IMR-90 (cell line): ENCODE results near the gene CCT3. TPM values are rescaled to one million over a fixed set of nuclear protein-coding genes. Genes with fewer than 3 reads are reported as not detected.

Source experiments
- ATAC-seq: fragments of 200-7000 bp; cut with Tn5 transposase; 2 replicates; pipeline ENCODE4 v1.9.1; 2020; ENCODE audit warnings: low read depth, mild to moderate bottlenecking, moderate library complexity
- BruUV-seq: library from RNA; stranded (reverse); fragments of 400-500 nt; replicated peaks from 2 replicates; lab custom pipeline; 2021; lab: Mats Ljungman, UMichigan
- CTCF ChIA-PET: fragments of 300-600 bp; formaldehyde crosslinking; extraction: SDS; loops from one replicate; lab custom pipeline; 2021; ENCODE audit warnings: antibody characterized with exemption; lab: Yijun Ruan, JAX
- POLR2A ChIA-PET: fragments of 300-600 bp; sonication (Branson Sonifier 250); formaldehyde crosslinking; loops from one replicate; lab custom pipeline; 2022; ENCODE audit warnings: antibody characterized with exemption; ENCODE audit not compliant: unreplicated experiment; lab: Charles Lee
- DNase-seq: peaks from one replicate; pipeline ENCODE4 v3.0.0; 2013
- H2AFZ ChIP-seq: replicated peaks from 2 replicates; pipeline ENCODE3; 2013; ENCODE audit warnings: low read length, mild to moderate bottlenecking; ENCODE audit not compliant: poor library complexity
- H2AK5ac ChIP-seq: 2 replicates; pipeline ENCODE4 v1.6.1; 2013; ENCODE audit warnings: low read depth, low read length, inconsistent platforms
- H2AK9ac ChIP-seq: replicated peaks from 2 replicates; pipeline ENCODE3; 2013; ENCODE audit warnings: mild to moderate bottlenecking, low read depth, low read length, moderate library complexity; ENCODE audit not compliant: poor library complexity
- H2BK120ac ChIP-seq: 2 replicates; pipeline ENCODE4 v1.6.1; 2013; ENCODE audit warnings: low read depth, low read length, inconsistent platforms
- H2BK15ac ChIP-seq: 3 replicates; pipeline ENCODE4 v1.6.1; 2013; ENCODE audit warnings: low read depth, low read length, inconsistent platforms
- H2BK20ac ChIP-seq: 2 replicates; pipeline ENCODE4 v1.6.1; 2013; ENCODE audit warnings: low read depth, mild to moderate bottlenecking, inconsistent platforms, low read length, moderate library complexity
- H2BK5ac ChIP-seq: 2 replicates; pipeline ENCODE4 v1.6.1; 2013; ENCODE audit warnings: mild to moderate bottlenecking, low read depth, low read length, inconsistent platforms; ENCODE audit not compliant: poor library complexity, severe bottlenecking
- H3K14ac ChIP-seq: replicated peaks from 2 replicates; pipeline ENCODE4 v1.6.1; 2013; ENCODE audit warnings: low read depth, low read length, inconsistent platforms
- H3K18ac ChIP-seq: 2 replicates; pipeline ENCODE4 v1.6.1; 2013; ENCODE audit warnings: low read depth, low read length, control low read depth
- H3K23ac ChIP-seq: 2 replicates; pipeline ENCODE4 v1.6.1; 2013; ENCODE audit warnings: low read depth, low read length, inconsistent platforms
- H3K27ac ChIP-seq: 2 replicates; pipeline ENCODE4 v1.5.1; 2013; ENCODE audit warnings: mild to moderate bottlenecking, control low read depth, low read length; ENCODE audit not compliant: insufficient read depth
- H3K27me3 ChIP-seq: 2 replicates; pipeline ENCODE4 v1.6.1; 2013; ENCODE audit warnings: low read length; ENCODE audit not compliant: control insufficient read depth, insufficient read depth
- H3K36me3 ChIP-seq: 2 replicates; pipeline ENCODE4 v1.6.1; 2013; ENCODE audit warnings: low read length, mixed read lengths; ENCODE audit not compliant: control insufficient read depth, insufficient read depth
- H3K4ac ChIP-seq: 2 replicates; pipeline ENCODE4 v1.6.1; 2013; ENCODE audit warnings: low read depth, low read length, inconsistent platforms
- H3K4me1 ChIP-seq: 2 replicates; pipeline ENCODE4 v1.6.1; 2013; ENCODE audit warnings: low read length, mixed read lengths; ENCODE audit not compliant: control insufficient read depth, insufficient read depth
- H3K4me2 ChIP-seq: 2 replicates; pipeline ENCODE4 v1.6.1; 2013; ENCODE audit warnings: low read depth, mild to moderate bottlenecking, control low read depth, low read length, moderate library complexity
- H3K4me3 ChIP-seq: 2 replicates; pipeline ENCODE4 v1.5.1; 2013; ENCODE audit warnings: low read depth, mild to moderate bottlenecking, control low read depth, low read length, moderate library complexity; ENCODE audit not compliant: insufficient read depth
- H3K56ac ChIP-seq: 2 replicates; pipeline ENCODE4 v1.6.1; 2013; ENCODE audit warnings: low read length, inconsistent platforms; ENCODE audit not compliant: insufficient read depth; ENCODE audit errors: extremely low read depth
- H3K79me1 ChIP-seq, 2 experiments: 2 replicates each; pipeline ENCODE4 v1.6.1; 2013; ENCODE audit warnings: low read length in 2 of 2, inconsistent platforms in 1 of 2, low read depth in 1 of 2
- H3K9ac ChIP-seq: 2 replicates; pipeline ENCODE4 v1.6.1; 2013; ENCODE audit warnings: low read depth, low read length, control low read depth
- H3K9me1 ChIP-seq: 2 replicates; pipeline ENCODE4 v1.6.1; 2013; ENCODE audit warnings: low read length, inconsistent platforms; ENCODE audit not compliant: insufficient read depth
- H3K9me3 ChIP-seq: 2 replicates; pipeline ENCODE4 v1.6.1; 2013; ENCODE audit warnings: low read length; ENCODE audit not compliant: control insufficient read depth, insufficient read depth
- H4K20me1 ChIP-seq: 2 replicates; pipeline ENCODE4 v1.6.1; 2013; ENCODE audit warnings: low read length, inconsistent platforms; ENCODE audit not compliant: insufficient read depth
- H4K5ac ChIP-seq: 2 replicates; pipeline ENCODE4 v1.6.1; 2013; ENCODE audit warnings: mild to moderate bottlenecking, low read depth, low read length, control low read depth
- H4K8ac ChIP-seq, 2 experiments: 2 replicates each; pipeline ENCODE4 v1.6.1; 2013; ENCODE audit warnings: low read depth in 2 of 2, low read length in 2 of 2, control low read depth in 1 of 2, inconsistent platforms in 1 of 2
- H4K91ac ChIP-seq: 2 replicates; pipeline ENCODE4 v1.6.1; 2013; ENCODE audit warnings: low read depth, low read length, inconsistent platforms; ENCODE audit not compliant: insufficient read depth
- BHLHE40 ChIP-seq: fragments of 150-350 bp; IDR thresholded peaks from 2 replicates; pipeline ENCODE4 v1.6.1; 2016; ENCODE audit warnings: mild to moderate bottlenecking, low read depth, low read length
- CEBPB ChIP-seq: IDR thresholded peaks from 2 replicates; pipeline ENCODE4 v1.6.1; 2012; ENCODE audit warnings: low read depth, low read length, improper control_type of control experiment
- CTCF ChIP-seq: conservative IDR thresholded peaks from 2 replicates; pipeline ENCODE4 v1.5.1; 2012; ENCODE audit warnings: mild to moderate bottlenecking, low read depth, low read length, improper control_type of control experiment
- ELK1 ChIP-seq: fragments of 150-350 bp; IDR thresholded peaks from 2 replicates; pipeline ENCODE4 v1.6.1; 2016; ENCODE audit warnings: low read depth, mild to moderate bottlenecking, low read length, moderate library complexity, borderline replicate concordance
- FOS ChIP-seq: fragments of 150-350 bp; IDR thresholded peaks from 2 replicates; pipeline ENCODE4 v1.6.1; 2016; ENCODE audit warnings: low read depth, low read length
- MAFK ChIP-seq: IDR thresholded peaks from 2 replicates; pipeline ENCODE4 v1.6.1; 2012; ENCODE audit warnings: low read depth, low read length, improper control_type of control experiment
- MAZ ChIP-seq: IDR thresholded peaks from 2 replicates; pipeline ENCODE4 v1.6.1; 2012; ENCODE audit warnings: low read depth, mild to moderate bottlenecking, low read length, improper control_type of control experiment, moderate library complexity, borderline replicate concordance
- NFE2L2 ChIP-seq: fragments of 150-350 bp; IDR thresholded peaks from 2 replicates; pipeline ENCODE4 v1.6.1; 2016; ENCODE audit warnings: low read depth, mild to moderate bottlenecking, low read length
- POLR2A ChIP-seq: IDR thresholded peaks from 2 replicates; pipeline ENCODE4 v1.6.1; 2012; ENCODE audit warnings: mild to moderate bottlenecking, low read depth, low read length
- RAD21 ChIP-seq: IDR thresholded peaks from 2 replicates; pipeline ENCODE4 v1.6.1; 2012; ENCODE audit warnings: low read length, improper control_type of control experiment
- RCOR1 ChIP-seq: IDR thresholded peaks from 2 replicates; pipeline ENCODE4 v1.6.1; 2012; ENCODE audit warnings: mild to moderate bottlenecking, low read length, improper control_type of control experiment; ENCODE audit not compliant: insufficient replicate concordance
- RFX5 ChIP-seq: IDR thresholded peaks from 2 replicates; pipeline ENCODE4 v1.8.0; 2012; ENCODE audit warnings: low read depth, mild to moderate bottlenecking, low read length, moderate library complexity
- SMC3 ChIP-seq: fragments of 150-350 bp; IDR thresholded peaks from 2 replicates; pipeline ENCODE4 v1.6.1; 2016; ENCODE audit warnings: low read depth, mild to moderate bottlenecking, antibody characterized with exemption, low read length, moderate library complexity
- USF2 ChIP-seq: fragments of 150-350 bp; IDR thresholded peaks from 2 replicates; pipeline ENCODE4 v1.6.1; 2017; ENCODE audit warnings: mild to moderate bottlenecking, antibody characterized with exemption, low read length, low read depth
- WGBS, 2 experiments: methylation state at CpG; one replicate each; pipeline versions ENCODE4 v1.1.5 to v1.1.7; 2013; ENCODE audit warnings: missing lambda C conversion rate in 2 of 2; ENCODE audit not compliant: insufficient read length in 1 of 2; ENCODE audit errors: extremely low coverage in 2 of 2; 5-methylcytosine and 5-hydroxymethylcytosine counted together
- dilution Hi-C: fragments of 300-500 bp; cut with HindIII; formaldehyde crosslinking; loops from one replicate; pipeline ENCODE4 v1.14.3; 2018; ENCODE audit warnings: low sequenced_read_pairs; ENCODE audit not compliant: unreplicated experiment
- in situ Hi-C: fragments of 300-500 bp; cut with MboI; formaldehyde crosslinking; loops from 3 replicates; pipeline ENCODE4 v1.14.3; 2019; ENCODE audit warnings: low sequenced_read_pairs, inconsistent platforms, mixed read lengths
- intact Hi-C: fragments of 100-400 bp; cut with micrococcal nuclease; formaldehyde crosslinking; loops from 2 replicates; pipeline ENCODE4 v1.10.0; 2022
- polyA plus RNA-seq, 3 experiments: library from polyadenylated mRNA; depleted of rRNA; stranded (reverse); fragments of >200 nt; gene quantifications; 2 replicates each; pipeline ENCODE4 v1.2.3, GENCODE V29; 2012; ENCODE audit warnings: low replicate concordance in 1 of 3
- total RNA-seq: library from RNA; depleted of rRNA; stranded (reverse); fragments of >200 nt; gene quantifications from 2 replicates; pipeline ENCODE4 v1.2.3, GENCODE V29; 2012

CCT3 gene
- total and polyA plus RNA-seq, 2 of the 4 experiments (the other 2 are of a cell fraction) = 313 to 595 TPM

- dilution Hi-C loops (no loop called here), intact Hi-C loops (no loop called here), in situ Hi-C loops (no loop called here)
- no peak for TF ChIP-seq USF2
- TF ChIP-seq MAZ = no peak
- TF ChIP-seq POLR2A = no peak
- no peak for TF ChIP-seq RCOR1
- no peak for TF ChIP-seq NFE2L2
- TF ChIP-seq MAFK = no peak
- no peak for TF ChIP-seq FOS
- TF ChIP-seq CTCF = no peak
- TF ChIP-seq CEBPB = no peak
- no peak for TF ChIP-seq ELK1
- TF ChIP-seq RAD21 = no peak
- TF ChIP-seq SMC3 = no peak
- TF ChIP-seq RFX5 = no peak
- no peak for TF ChIP-seq BHLHE40
- H3K4me1 ChIP-seq = no peaks in the 10 kb centered on the region
- no peaks in the 10 kb centered on the region for H3K79me1 ChIP-seq
- CTCF ChIA-PET = interaction anchor here (0.6 to 0.8 kb wide), 3 partner anchors 27 to 190 kb away, joined by 3 to 6 read pairs (median 5); no protein-coding TSS in a partner anchor
- no peak overlapping the region for H4K8ac ChIP-seq
- H2BK5ac ChIP-seq = no peak overlapping the region
- H2BK15ac ChIP-seq = no peak overlapping the region
- H3K9me3 ChIP-seq = no peaks in the 10 kb centered on the region; the same call in 1 of the 2 replicates
- BruUV-seq = no TSS peak
- no peak overlapping the region for H2AK5ac ChIP-seq
- no peak overlapping the region for H3K23ac ChIP-seq
- 60% methylated on average over 1 of the region's 3 CpGs; no CpG with 5 or more reads in 1 of the 2 experiments for WGBS, 2 experiments
- H2BK20ac ChIP-seq = no peak overlapping the region
- H3K14ac ChIP-seq = no peak overlapping the region
- H3K36me3 ChIP-seq = no peaks in the 10 kb centered on the region
- no peak overlapping the region for H2BK120ac ChIP-seq
- no peak overlapping the region for H3K4me3 ChIP-seq
- no peak overlapping the region for H3K4ac ChIP-seq
- POLR2A ChIA-PET = interaction anchor here (0.7 kb wide), 1 partner anchor 113 kb away, joined by 9 read pairs; no protein-coding TSS in a partner anchor
- H3K9me1 ChIP-seq = no peaks in the 10 kb centered on the region
- H2AFZ ChIP-seq = no peak overlapping the region
- no peak overlapping the region for H3K27ac ChIP-seq
- H3K9ac ChIP-seq = no peak overlapping the region
- H3K18ac ChIP-seq = no peak overlapping the region
- ATAC-seq (no peak), DNase-seq (no peak)
- H3K27me3 ChIP-seq = peaks cover 51% of the 10 kb centered on the region
- no peak overlapping the region for H4K5ac ChIP-seq
- H2AK9ac ChIP-seq = no peak overlapping the region
- H4K20me1 ChIP-seq = no peaks in the 10 kb centered on the region; the same call in 1 of the 2 replicates
- no peak overlapping the region for H3K4me2 ChIP-seq
- H3K56ac ChIP-seq = no peak overlapping the region
- H4K91ac ChIP-seq = no peak overlapping the region
These were observed 21.2 kb upstream of the CCT3 start for GRCh38 chr1:156359249-156359648.
